ENCODE results near the gene MRAP.

- TF ChIP-seq EZH2 (IDR thresholded peaks at IDR 0.05; ENCODE audit: borderline replicate concordance, insufficient read depth, low read length, poor library complexity, severe bottlenecking) (no peak), CTCF (IDR thresholded peaks at IDR 0.05; ENCODE audit: poor library complexity, severe bottlenecking) (no peak), SMC3 (conservative IDR thresholded peaks at IDR 0.05; ENCODE audit: poor library complexity) (no peak), MXI1 (conservative IDR thresholded peaks at IDR 0.05; ENCODE audit: poor library complexity, severe bottlenecking) (no peak)
These were observed 61.1 kb downstream of the MRAP start for GRCh38 chr21:32359719-32360260.

Measured in neural cell (in vitro differentiated cells).